Muscle layer of colon (tissue), 2 donors: ENCODE results near the gene GPC5.
"Not testable (repeated sequence)": the region's sequence is repeated elsewhere in the genome, so short reads cannot be mapped to it uniquely, and the experiment has no call there.

Source experiments
- H3K27ac ChIP-seq: one replicate; pipeline ENCODE4 v1.7.0; 2013; ENCODE audit warnings: low read depth, mild to moderate bottlenecking, low read length, moderate library complexity
- H3K27me3 ChIP-seq, 2 donors: one replicate each; pipeline ENCODE4 v1.7.0; 2013; ENCODE audit warnings: low read length in 2 of 2, mild to moderate bottlenecking in 2 of 2; ENCODE audit not compliant: insufficient read depth in 2 of 2, control insufficient read depth in 1 of 2
- H3K36me3 ChIP-seq: one replicate; pipeline ENCODE4 v1.7.0; 2013; ENCODE audit warnings: mild to moderate bottlenecking, low read length; ENCODE audit not compliant: insufficient read depth
- H3K4me1 ChIP-seq: one replicate; pipeline ENCODE4 v1.7.0; 2013; ENCODE audit warnings: mild to moderate bottlenecking, low read length; ENCODE audit not compliant: insufficient read depth
- H3K4me3 ChIP-seq, 2 donors: one replicate each; pipeline ENCODE4 v1.7.0; 2013; ENCODE audit warnings: low read length in 2 of 2, low read depth in 1 of 2, mild to moderate bottlenecking in 1 of 2, moderate library complexity in 1 of 2
- H3K9ac ChIP-seq: one replicate; pipeline ENCODE4 v1.7.0; 2013; ENCODE audit warnings: low read length
- H3K9me3 ChIP-seq: one replicate; pipeline ENCODE4 v1.7.0; 2013; ENCODE audit warnings: mild to moderate bottlenecking, low read length
- donor health status: abdominal sarcoma.
- donor health status: Adenocarcinoma of cecum.

The GPC5 gene

GRCh38 chr13:92260363-92260762 is 861.9 kb downstream of the GPC5 start:
- Histone ChIP-seq H3K27ac (no peak overlapping the region), H3K27me3 (no peaks in the 10 kb centered on the region), H3K4me3 (no peak overlapping the region), H3K9me3 (no peaks in the 10 kb centered on the region), H3K4me1 (no peaks in the 10 kb centered on the region), H3K36me3 (no peaks in the 10 kb centered on the region), H3K9ac (no peak overlapping the region)

- no peak overlapping the region for H3K27ac ChIP-seq
- no peaks in the 10 kb centered on the region for H3K9me3 ChIP-seq
- H3K27me3 ChIP-seq = no peaks in the 10 kb centered on the region
- H3K36me3 ChIP-seq = no peaks in the 10 kb centered on the region
- no peak overlapping the region for H3K9ac ChIP-seq
- H3K4me1 ChIP-seq = no peaks in the 10 kb centered on the region
- H3K4me3 ChIP-seq = no peak overlapping the region
Observed at GRCh38 chr13:92262100-92262788, 863.8 kb downstream of the GPC5 start.

- no peaks in the 10 kb centered on the region for H3K4me1 ChIP-seq
- H3K27me3 ChIP-seq = no peaks in the 10 kb centered on the region
- H3K4me3 ChIP-seq = no peak overlapping the region
- H3K9me3 ChIP-seq = no peaks in the 10 kb centered on the region
- H3K36me3 ChIP-seq = no peaks in the 10 kb centered on the region
- no peak overlapping the region for H3K9ac ChIP-seq
- H3K27ac ChIP-seq = no peak overlapping the region
Observed at GRCh38 chr13:92265408-92265807, 867.0 kb downstream of the GPC5 start.

- Histone ChIP-seq H3K36me3 (no peaks in the 10 kb centered on the region), H3K4me3 (no peak overlapping the region), H3K27ac (no peak overlapping the region), H3K9ac (no peak overlapping the region), H3K4me1 (no peaks in the 10 kb centered on the region), H3K9me3 (no peaks in the 10 kb centered on the region), H3K27me3 (no peaks in the 10 kb centered on the region)
Observed at GRCh38 chr13:92270990-92271389, 872.6 kb downstream of the GPC5 start.

- Histone ChIP-seq H3K9me3 (no peaks in the 10 kb centered on the region), H3K27me3 (no peaks in the 10 kb centered on the region), H3K4me3 (no peak overlapping the region), H3K4me1 (no peaks in the 10 kb centered on the region), H3K9ac (no peak overlapping the region), H3K36me3 (no peaks in the 10 kb centered on the region), H3K27ac (no peak overlapping the region)
Observed at GRCh38 chr13:92272177-92272576, 873.8 kb downstream of the GPC5 start.

- not testable (repeated sequence) for H3K27me3 ChIP-seq, H3K4me1 ChIP-seq, H3K27ac ChIP-seq, H3K36me3 ChIP-seq, H3K9ac ChIP-seq, H3K9me3 ChIP-seq, H3K4me3 ChIP-seq
Observed at GRCh38 chr13:92280986-92281385, 882.6 kb downstream of the GPC5 start.

- H3K27ac ChIP-seq, H3K4me3 ChIP-seq, H3K27me3 ChIP-seq, H3K36me3 ChIP-seq, H3K4me1 ChIP-seq, H3K9ac ChIP-seq, H3K9me3 ChIP-seq: not testable (repeated sequence)
Observed at GRCh38 chr13:92290718-92291307, 892.4 kb downstream of the GPC5 start.

GRCh38 chr13:92294533-92294932 is 896.1 kb downstream of the GPC5 start:
- not testable (repeated sequence) for H3K4me1 ChIP-seq, H3K27ac ChIP-seq, H3K36me3 ChIP-seq, H3K4me3 ChIP-seq, H3K9me3 ChIP-seq, H3K9ac ChIP-seq, H3K27me3 ChIP-seq

GRCh38 chr13:92296154-92296671 is 897.8 kb downstream of the GPC5 start:
- not testable (repeated sequence) for H3K27me3 ChIP-seq, H3K36me3 ChIP-seq, H3K9me3 ChIP-seq, H3K9ac ChIP-seq, H3K27ac ChIP-seq, H3K4me1 ChIP-seq, H3K4me3 ChIP-seq

GRCh38 chr13:92297971-92298942 is 899.8 kb downstream of the GPC5 start:
- H3K4me1 ChIP-seq = no peaks in the 10 kb centered on the region
- H3K9me3 ChIP-seq = no peaks in the 10 kb centered on the region
- no peaks in the 10 kb centered on the region for H3K27me3 ChIP-seq
- no peak overlapping the region for H3K4me3 ChIP-seq
- no peaks in the 10 kb centered on the region for H3K36me3 ChIP-seq
- no peak overlapping the region for H3K27ac ChIP-seq
- no peak overlapping the region for H3K9ac ChIP-seq

- Histone ChIP-seq H3K27ac (no peak overlapping the region), H3K27me3 (no peaks in the 10 kb centered on the region), H3K9ac (no peak overlapping the region), H3K4me3 (no peak overlapping the region), H3K9me3 (no peaks in the 10 kb centered on the region), H3K4me1 (no peaks in the 10 kb centered on the region), H3K36me3 (no peaks in the 10 kb centered on the region)
Observed at GRCh38 chr13:92300651-92301050, 902.2 kb downstream of the GPC5 start.
